Endodermal cell (in vitro differentiated cells): ENCODE results near the gene ZNF354C. TPM values are rescaled to one million over a fixed set of nuclear protein-coding genes. Genes with fewer than 3 reads are reported as not detected.

ENCODE experiments used
- DNase-seq: peaks from one replicate; pipeline ENCODE4 v3.0.0-alpha.2; 2017
- H3K27ac ChIP-seq: 2 replicates; pipeline ENCODE4 v1.5.1; 2013; ENCODE audit warnings: mild to moderate bottlenecking, low read depth, low read length, moderate library complexity
- H3K27me3 ChIP-seq: 2 replicates; pipeline ENCODE4 v1.6.1; 2013; ENCODE audit warnings: mild to moderate bottlenecking, low read length, moderate library complexity; ENCODE audit not compliant: insufficient read depth, control insufficient read depth, poor library complexity, severe bottlenecking
- H3K36me3 ChIP-seq: 2 replicates; pipeline ENCODE4 v1.7.0; 2013; ENCODE audit warnings: mild to moderate bottlenecking, low read length, moderate library complexity; ENCODE audit not compliant: control insufficient read depth, insufficient read depth
- H3K4me1 ChIP-seq: one replicate; pipeline ENCODE4 v1.7.0; 2013; ENCODE audit warnings: low read length; ENCODE audit not compliant: control insufficient read depth, insufficient read depth
- H3K4me3 ChIP-seq: 2 replicates; pipeline ENCODE4 v1.5.1; 2013; ENCODE audit warnings: mild to moderate bottlenecking, low read length, moderate library complexity
- H3K9ac ChIP-seq: 2 replicates; pipeline ENCODE4 v1.6.1; 2013; ENCODE audit warnings: mild to moderate bottlenecking, low read length, moderate library complexity; ENCODE audit not compliant: poor library complexity, severe bottlenecking; ENCODE audit errors: extremely low read depth
- H3K9me3 ChIP-seq: 2 replicates; pipeline ENCODE4 v1.6.1; 2013; ENCODE audit warnings: mild to moderate bottlenecking, low read length, moderate library complexity; ENCODE audit not compliant: control insufficient read depth
- H3K27ac Mint-ChIP-seq: 2 replicates; pipeline ENCODE4 v1.8.0; 2020; ENCODE audit warnings: mixed read lengths
- H3K27me3 Mint-ChIP-seq: 2 replicates; pipeline ENCODE4 v1.8.0; 2021; ENCODE audit warnings: mild to moderate bottlenecking, mixed read lengths; ENCODE audit not compliant: insufficient read depth
- H3K36me3 Mint-ChIP-seq: 2 replicates; pipeline ENCODE4 v1.8.0; 2020; ENCODE audit warnings: low read depth, mixed read lengths
- H3K4me1 Mint-ChIP-seq: 2 replicates; pipeline ENCODE4 v1.8.0; 2020; ENCODE audit warnings: mixed read lengths
- H3K4me3 Mint-ChIP-seq: 2 replicates; pipeline ENCODE4 v1.8.0; 2020; ENCODE audit warnings: mild to moderate bottlenecking, moderate library complexity, mixed read lengths
- H3K9me3 Mint-ChIP-seq: 2 replicates; pipeline ENCODE4 v1.8.0; 2020; ENCODE audit warnings: mild to moderate bottlenecking, mixed read lengths
- CTCF ChIP-seq: fragments of 200-600 bp; sonication (generic); conservative IDR thresholded peaks from 2 replicates; pipeline ENCODE4 v1.5.0; 2021; ENCODE audit warnings: antibody characterized with exemption, mild to moderate bottlenecking
- WGBS, 2 experiments: methylation state at CpG; one replicate each; pipeline versions ENCODE4 v1.1.5 to v1.1.7; 2013; ENCODE audit warnings: missing lambda C conversion rate in 2 of 2, mixed read lengths in 1 of 2; ENCODE audit not compliant: insufficient coverage in 1 of 2, insufficient read length in 1 of 2; 5-methylcytosine and 5-hydroxymethylcytosine counted together
- total RNA-seq, 2 donors: library from RNA; stranded (reverse); fragmentation: NEBNext Ultra II Directional in 1 of 2; extraction: Animal tissue kit (Norgen Biotek cat#: 25700) in 1 of 2; gene quantifications; 2 replicates in 1 of 2; 3 replicates in 1 of 2; pipeline ENCODE4 v1.2.1, GENCODE V29; 2021

ZNF354C gene
- total RNA-seq, 2 donors from 2014 or later, result 3.4 to 4.8 TPM

- peaks cover 71% of the 10 kb centered on the region for H3K9me3 Mint-ChIP-seq
Observed at GRCh38 chr5:179110528-179110927, 50.4 kb downstream of the ZNF354C start.

GRCh38 chr5:179111267-179112207, 51.4 kb downstream of the ZNF354C start:
- no peak overlapping the region for H3K4me3 Mint-ChIP-seq
- peaks cover 75% of the 10 kb centered on the region for H3K9me3 Mint-ChIP-seq
- Histone ChIP-seq H3K27me3 (no peaks in the 10 kb centered on the region), H3K9ac (no peak overlapping the region), H3K4me3 (no peak overlapping the region), H3K9me3 (peaks cover 32% of the 10 kb centered on the region), H3K4me1 (no peaks in the 10 kb centered on the region), H3K27ac (no peak overlapping the region), H3K36me3 (no peaks in the 10 kb centered on the region)
- no peaks in the 10 kb centered on the region for H3K4me1 Mint-ChIP-seq
- H3K27me3 Mint-ChIP-seq, result no peaks in the 10 kb centered on the region
- DNase-seq, result peak; percentile 11
- no peaks in the 10 kb centered on the region for H3K36me3 Mint-ChIP-seq
- no peak overlapping the region for H3K27ac Mint-ChIP-seq
- no peak for TF ChIP-seq CTCF
- WGBS, 2 experiments, result 77 to 78% methylated on average over 14 to 21 of the region's 21 CpGs

More at GRCh38 chr5:179110528-179110927, 50.4 kb downstream of the ZNF354C start:
- no peak overlapping the region for H3K9ac ChIP-seq
- no peaks in the 10 kb centered on the region for H3K36me3 Mint-ChIP-seq
- H3K4me3 Mint-ChIP-seq, result no peak overlapping the region
- no peaks in the 10 kb centered on the region for H3K4me1 ChIP-seq
- no peak overlapping the region for H3K4me3 ChIP-seq
- no peaks in the 10 kb centered on the region for H3K4me1 Mint-ChIP-seq
- 86 to 90% methylated on average over 9 of the region's 9 CpGs for WGBS, 2 experiments
- H3K27me3 ChIP-seq, result no peaks in the 10 kb centered on the region
- H3K9me3 ChIP-seq, result peaks cover 32% of the 10 kb centered on the region
- H3K27ac ChIP-seq, result no peak overlapping the region
- no peak for TF ChIP-seq CTCF
- H3K36me3 ChIP-seq, result no peaks in the 10 kb centered on the region
- H3K27me3 Mint-ChIP-seq, result no peaks in the 10 kb centered on the region
- no peak overlapping the region for H3K27ac Mint-ChIP-seq
- DNase-seq, result peak; percentile 8

GRCh38 chr5:179112469-179113142, 52.4 kb downstream of the ZNF354C start:
- no peak overlapping the region for H3K4me3 ChIP-seq
- no peak for TF ChIP-seq CTCF
- no peak overlapping the region for H3K27ac ChIP-seq
- H3K36me3 Mint-ChIP-seq, result no peaks in the 10 kb centered on the region
- peak; percentile 12 for DNase-seq
- WGBS, 2 experiments, result 84 to 89% methylated on average over 8 to 12 of the region's 12 CpGs
- no peak overlapping the region for H3K27ac Mint-ChIP-seq
- no peaks in the 10 kb centered on the region for H3K27me3 ChIP-seq
- H3K9me3 Mint-ChIP-seq, result peaks cover 69% of the 10 kb centered on the region
- no peak overlapping the region for H3K9ac ChIP-seq
- no peaks in the 10 kb centered on the region for H3K4me1 Mint-ChIP-seq
- H3K4me3 Mint-ChIP-seq, result no peak overlapping the region
- peaks cover 2% of the 10 kb centered on the region for H3K27me3 Mint-ChIP-seq
- H3K4me1 ChIP-seq, result no peaks in the 10 kb centered on the region
- H3K36me3 ChIP-seq, result no peaks in the 10 kb centered on the region
- H3K9me3 ChIP-seq, result peaks cover 24% of the 10 kb centered on the region
